ENCODE data around the gene KLHDC3.

DNA sequence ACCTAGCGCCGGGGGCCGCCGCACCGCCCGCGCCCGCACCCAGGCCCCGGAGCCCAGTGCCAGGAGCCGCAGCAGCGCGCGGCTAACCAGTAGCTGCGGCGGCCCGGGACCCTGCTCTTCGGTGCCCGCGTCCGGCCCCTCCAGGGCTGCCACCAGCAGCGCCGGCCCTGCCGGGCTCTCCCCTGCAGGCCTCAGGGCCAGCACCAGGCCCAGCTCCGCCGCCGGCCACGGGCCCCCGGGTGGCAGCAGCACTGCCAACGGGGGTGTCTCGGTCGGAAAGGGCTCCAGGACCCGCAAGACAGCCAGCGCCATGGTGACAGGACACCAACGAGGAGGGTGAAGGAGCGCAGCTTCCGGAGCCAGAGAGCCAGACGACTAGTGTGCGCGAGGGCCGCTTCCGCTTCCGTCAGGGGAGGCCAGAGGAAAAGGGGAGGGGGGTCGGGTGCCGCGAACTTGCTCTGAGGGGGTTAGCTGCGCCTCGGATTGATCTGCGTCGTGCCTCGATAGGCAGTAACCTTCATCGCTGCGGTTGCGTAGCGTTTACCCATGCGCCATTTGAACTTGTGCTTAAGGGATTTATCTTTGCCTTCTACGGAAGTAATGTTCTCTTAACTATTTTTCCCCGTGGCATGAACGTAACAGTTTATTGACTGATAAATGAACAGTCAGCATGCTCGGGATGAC lies 35.1 kb upstream of the KLHDC3 start, which contains the start of gene PEX6:
- TF ChIP-seq EP300 (IDR thresholded peaks at IDR 0.05), result no peak
- no peak for TF ChIP-seq CTCF (IDR thresholded peaks at IDR 0.05)
- no peak for TF ChIP-seq POLR2A (IDR thresholded peaks at IDR 0.05; ENCODE audit: low read depth)
